Ascending aorta (tissue), 2 donors: Measurements from ENCODE around the gene GABPA. TPM values are rescaled to one million over a fixed set of nuclear protein-coding genes. Genes with fewer than 3 reads are reported as not detected.
"Not testable (repeated sequence)": the region's sequence is repeated elsewhere in the genome, so short reads cannot be mapped to it uniquely, and the experiment has no call there.

Experiments used
- DNase-seq, 2 donors: peaks; one replicate each; pipeline ENCODE4 v3.0.0-alpha.2; 2019; ENCODE audit warnings: low spot score in 2 of 2
- H3K27ac ChIP-seq, 2 donors: fragments of 200-600 bp; sonication (generic); one replicate each; pipeline ENCODE4 v1.5.1; 2016 to 2017; ENCODE audit warnings: mild to moderate bottlenecking in 1 of 2
- H3K27me3 ChIP-seq: fragments of 200-600 bp; sonication (generic); one replicate; pipeline ENCODE4 v1.5.1; 2017
- H3K36me3 ChIP-seq, 2 donors: fragments of 200-600 bp; sonication (generic); one replicate each; pipeline ENCODE4 v1.5.1; 2016
- H3K4me1 ChIP-seq, 2 donors: fragments of 200-600 bp; sonication (generic); one replicate each; pipeline ENCODE4 v1.5.1; 2016 to 2017; ENCODE audit warnings: mild to moderate bottlenecking in 1 of 2
- H3K4me3 ChIP-seq, 2 donors: fragments of 200-600 bp; sonication (generic); one replicate each; pipeline ENCODE4 v1.5.1; 2016 to 2017; ENCODE audit warnings: mild to moderate bottlenecking in 1 of 2
- H3K9me3 ChIP-seq, 2 donors: fragments of 200-600 bp; sonication (generic); one replicate each; pipeline ENCODE4 v1.5.1; 2016
- intact Hi-C: fragments of 100-400 bp; cut with DNase I; formaldehyde crosslinking; loops from one replicate; pipeline ENCODE4 v1.15.1; 2023
- total RNA-seq: library from RNA; depleted of rRNA; stranded (reverse); fragments of >200 nt; gene quantifications from one replicate; pipeline ENCODE4 v1.1.0, GENCODE V29; 2016
- TF ChIP-seq, protein P1 (sequence below), 3 experiments: fragments of 200-600 bp in 2 of 3; fragments of 450-650 bp in 1 of 3; sonication (generic) in 2 of 3; IDR thresholded peaks; one replicate each; pipeline ENCODE4 v1.5.1; 2016 to 2019; ENCODE audit warnings: antibody characterized with exemption in 3 of 3, mild to moderate bottlenecking in 1 of 3, moderate library complexity in 1 of 3

The GABPA gene
- total RNA-seq, 1 donor from 2014 or later = 8.9 TPM

DNA sequence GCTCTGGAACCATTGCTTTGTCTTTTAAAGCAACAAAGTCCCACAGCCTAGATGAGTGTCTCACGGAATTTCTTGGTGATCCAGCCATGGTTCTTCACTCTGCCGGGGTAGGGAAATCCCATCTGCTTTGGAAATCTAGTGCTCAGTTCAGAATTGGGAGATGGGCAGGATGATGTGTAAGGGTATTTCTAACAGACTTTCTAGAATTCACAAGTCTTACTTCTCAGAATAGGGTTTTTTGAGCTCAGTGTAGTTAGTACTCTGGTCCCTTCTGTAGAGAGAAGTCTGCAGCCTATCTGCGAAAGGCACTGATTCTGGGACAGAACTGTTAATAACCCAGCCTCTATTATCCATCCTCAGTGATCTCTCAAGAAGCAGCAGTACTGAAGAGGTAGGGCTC lies 25.3 kb downstream of the GABPA start:
- Histone ChIP-seq H3K9me3 (no peaks in the 10 kb centered on the region), H3K36me3 (peaks cover 26 to 57% of the 10 kb centered on the region in 2 donors), H3K4me1 (peaks cover 0 to 3% of the 10 kb centered on the region in 2 donors), H3K27ac (no peak overlapping the region), H3K27me3 (no peaks in the 10 kb centered on the region), H3K4me3 (no peak overlapping the region)
- DNase-seq = no peak
- intact Hi-C loops = no loop called here
- TF ChIP-seq, protein P1, sequence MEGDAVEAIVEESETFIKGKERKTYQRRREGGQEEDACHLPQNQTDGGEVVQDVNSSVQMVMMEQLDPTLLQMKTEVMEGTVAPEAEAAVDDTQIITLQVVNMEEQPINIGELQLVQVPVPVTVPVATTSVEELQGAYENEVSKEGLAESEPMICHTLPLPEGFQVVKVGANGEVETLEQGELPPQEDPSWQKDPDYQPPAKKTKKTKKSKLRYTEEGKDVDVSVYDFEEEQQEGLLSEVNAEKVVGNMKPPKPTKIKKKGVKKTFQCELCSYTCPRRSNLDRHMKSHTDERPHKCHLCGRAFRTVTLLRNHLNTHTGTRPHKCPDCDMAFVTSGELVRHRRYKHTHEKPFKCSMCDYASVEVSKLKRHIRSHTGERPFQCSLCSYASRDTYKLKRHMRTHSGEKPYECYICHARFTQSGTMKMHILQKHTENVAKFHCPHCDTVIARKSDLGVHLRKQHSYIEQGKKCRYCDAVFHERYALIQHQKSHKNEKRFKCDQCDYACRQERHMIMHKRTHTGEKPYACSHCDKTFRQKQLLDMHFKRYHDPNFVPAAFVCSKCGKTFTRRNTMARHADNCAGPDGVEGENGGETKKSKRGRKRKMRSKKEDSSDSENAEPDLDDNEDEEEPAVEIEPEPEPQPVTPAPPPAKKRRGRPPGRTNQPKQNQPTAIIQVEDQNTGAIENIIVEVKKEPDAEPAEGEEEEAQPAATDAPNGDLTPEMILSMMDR (IDR thresholded peaks at IDR 0.05) = no peak

DNA sequence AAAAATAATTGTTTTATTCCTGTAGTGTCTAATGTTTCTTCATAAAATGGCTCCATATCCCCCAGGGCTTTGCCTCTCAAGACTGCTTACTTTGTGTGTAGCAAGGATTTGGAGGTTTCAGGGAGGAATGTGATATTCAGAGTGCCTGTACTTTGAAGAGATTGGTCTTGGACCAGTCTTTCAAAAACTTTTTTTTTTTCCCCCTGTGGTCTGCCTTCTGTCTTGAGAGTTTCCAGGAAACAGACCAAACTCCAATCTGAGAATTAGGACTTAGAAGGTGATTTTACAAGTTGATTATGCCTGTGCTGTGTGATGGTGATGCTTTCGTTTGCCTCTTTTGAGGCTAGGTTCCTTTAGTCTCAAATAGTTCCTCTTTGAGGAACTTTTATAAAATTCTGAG lies 25.9 kb downstream of the GABPA start:
- peaks cover 26 to 61% of the 10 kb centered on the region in 2 donors for H3K36me3 ChIP-seq

DNA sequence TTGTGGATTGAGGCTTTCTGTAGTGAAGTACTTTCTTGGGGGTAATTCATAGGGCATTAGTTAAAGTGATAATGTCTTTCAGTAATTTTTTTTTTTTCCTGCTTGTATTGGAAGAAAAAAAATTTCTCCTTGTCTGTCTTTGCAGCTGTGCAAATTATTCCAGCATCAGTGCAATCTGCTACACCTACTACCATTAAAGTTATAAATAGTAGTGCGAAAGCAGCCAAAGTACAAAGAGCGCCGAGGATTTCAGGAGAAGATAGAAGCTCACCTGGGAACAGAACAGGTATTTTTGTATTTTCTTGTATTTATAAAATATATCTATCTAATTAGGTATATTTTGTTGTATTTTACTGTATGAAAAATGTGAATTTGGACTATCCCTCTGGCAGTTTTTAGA lies 29.3 kb downstream of the GABPA start:
- intact Hi-C loops = no loop called here
- no peak overlapping the region for H3K4me3 ChIP-seq
- no peak overlapping the region for H3K27ac ChIP-seq
- no peaks in the 10 kb centered on the region for H3K4me1 ChIP-seq
- TF ChIP-seq, protein P1 (IDR thresholded peaks at IDR 0.05) = no peak
- H3K36me3 ChIP-seq = peaks cover 25 to 62% of the 10 kb centered on the region in 2 donors
- H3K9me3 ChIP-seq = no peaks in the 10 kb centered on the region
- no peak for DNase-seq
- no peaks in the 10 kb centered on the region for H3K27me3 ChIP-seq

More for the DNA sequence above, 25.9 kb downstream of the GABPA start:
- TF ChIP-seq, protein P1 (IDR thresholded peaks at IDR 0.05) = no peak
- DNase-seq = no peak
- H3K27me3 ChIP-seq = no peaks in the 10 kb centered on the region
- peaks cover 0 to 3% of the 10 kb centered on the region in 2 donors for H3K4me1 ChIP-seq
- intact Hi-C loops = no loop called here
- no peak overlapping the region for H3K4me3 ChIP-seq
- H3K27ac ChIP-seq = no peak overlapping the region
- no peaks in the 10 kb centered on the region for H3K9me3 ChIP-seq

DNA sequence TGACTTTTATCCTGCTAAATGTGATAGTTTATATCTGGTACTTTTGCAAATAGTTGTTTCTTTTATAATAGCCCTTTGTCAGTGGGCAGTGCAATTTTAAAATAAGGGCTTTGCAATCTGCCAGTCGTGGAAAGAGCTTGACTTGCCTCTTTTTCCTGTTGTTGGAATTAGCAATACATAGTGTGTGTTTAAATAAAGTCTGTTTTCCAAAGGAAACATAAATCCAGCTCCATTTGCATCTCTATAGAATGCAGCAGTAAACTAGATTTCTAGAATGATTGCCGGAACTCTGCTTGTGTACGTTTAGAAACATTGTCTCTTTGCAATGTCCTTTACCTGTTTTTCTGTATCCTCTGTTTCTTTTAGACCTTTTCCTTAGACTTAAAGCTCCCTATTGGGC lies 33.1 kb downstream of the GABPA start:
- DNase-seq = no peak
- no peak overlapping the region for H3K4me3 ChIP-seq
- H3K9me3 ChIP-seq = no peaks in the 10 kb centered on the region
- TF ChIP-seq, protein P1 (IDR thresholded peaks at IDR 0.05) = no peak
- H3K27me3 ChIP-seq = no peaks in the 10 kb centered on the region
- no peaks in the 10 kb centered on the region for H3K4me1 ChIP-seq
- intact Hi-C loops = no loop called here
- no peak overlapping the region for H3K27ac ChIP-seq
- H3K36me3 ChIP-seq = peaks cover 8 to 34% of the 10 kb centered on the region in 2 donors

DNA sequence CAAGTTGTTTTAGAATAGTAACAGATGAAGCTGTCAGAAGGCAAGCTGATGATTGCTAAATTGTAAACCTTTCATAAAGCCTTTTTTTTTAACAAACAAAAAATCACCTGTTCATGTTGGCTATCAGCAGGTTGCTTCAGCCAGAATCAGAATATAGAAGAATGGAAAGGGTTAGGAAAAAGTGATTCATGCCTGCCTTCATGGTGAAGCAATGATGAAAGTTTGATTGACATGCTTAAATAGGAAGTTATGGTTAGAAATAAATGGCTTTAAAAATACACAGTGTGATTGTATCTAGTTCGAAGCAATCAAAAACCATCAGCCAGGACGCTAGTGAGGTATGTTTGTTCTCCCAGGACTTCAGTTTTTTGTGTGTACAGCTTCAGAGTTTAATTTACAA lies 37.9 kb downstream of the GABPA start:
- no peaks in the 10 kb centered on the region for H3K27me3 ChIP-seq
- intact Hi-C loops = no loop called here
- H3K4me1 ChIP-seq = no peaks in the 10 kb centered on the region
- TF ChIP-seq, protein P1 (IDR thresholded peaks at IDR 0.05) = no peak
- H3K27ac ChIP-seq = no peak overlapping the region
- H3K36me3 ChIP-seq = no peaks in the 10 kb centered on the region
- H3K9me3 ChIP-seq = no peaks in the 10 kb centered on the region
- no peak overlapping the region for H3K4me3 ChIP-seq
- DNase-seq = no peak

DNA sequence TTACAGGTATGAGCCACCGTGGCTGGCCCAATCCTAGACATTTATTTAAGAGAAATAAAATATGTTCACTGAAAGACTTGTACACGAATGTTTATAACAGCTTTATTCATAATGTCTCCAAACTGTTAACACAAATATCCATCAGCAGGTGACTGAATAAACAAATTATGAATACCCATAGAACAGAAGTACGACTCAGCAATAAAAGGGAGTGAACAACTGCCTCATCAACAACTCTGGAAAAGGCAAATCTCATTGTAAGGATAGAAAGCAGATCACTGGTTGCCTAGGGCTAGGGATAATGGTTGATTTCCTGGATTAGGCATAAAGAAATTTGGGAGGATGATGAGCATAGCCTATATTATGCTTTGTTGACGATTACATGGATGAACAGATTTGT lies 41.7 kb downstream of the GABPA start:
- Histone ChIP-seq H3K9me3 (no peaks in the 10 kb centered on the region), H3K4me1 (no peaks in the 10 kb centered on the region), H3K27ac (no peak overlapping the region), H3K4me3 (no peak overlapping the region), H3K36me3 (no peaks in the 10 kb centered on the region), H3K27me3 (no peaks in the 10 kb centered on the region)
- TF ChIP-seq, protein P1 (IDR thresholded peaks at IDR 0.05) = no peak
- intact Hi-C loops = no loop called here
- DNase-seq = no peak

DNA sequence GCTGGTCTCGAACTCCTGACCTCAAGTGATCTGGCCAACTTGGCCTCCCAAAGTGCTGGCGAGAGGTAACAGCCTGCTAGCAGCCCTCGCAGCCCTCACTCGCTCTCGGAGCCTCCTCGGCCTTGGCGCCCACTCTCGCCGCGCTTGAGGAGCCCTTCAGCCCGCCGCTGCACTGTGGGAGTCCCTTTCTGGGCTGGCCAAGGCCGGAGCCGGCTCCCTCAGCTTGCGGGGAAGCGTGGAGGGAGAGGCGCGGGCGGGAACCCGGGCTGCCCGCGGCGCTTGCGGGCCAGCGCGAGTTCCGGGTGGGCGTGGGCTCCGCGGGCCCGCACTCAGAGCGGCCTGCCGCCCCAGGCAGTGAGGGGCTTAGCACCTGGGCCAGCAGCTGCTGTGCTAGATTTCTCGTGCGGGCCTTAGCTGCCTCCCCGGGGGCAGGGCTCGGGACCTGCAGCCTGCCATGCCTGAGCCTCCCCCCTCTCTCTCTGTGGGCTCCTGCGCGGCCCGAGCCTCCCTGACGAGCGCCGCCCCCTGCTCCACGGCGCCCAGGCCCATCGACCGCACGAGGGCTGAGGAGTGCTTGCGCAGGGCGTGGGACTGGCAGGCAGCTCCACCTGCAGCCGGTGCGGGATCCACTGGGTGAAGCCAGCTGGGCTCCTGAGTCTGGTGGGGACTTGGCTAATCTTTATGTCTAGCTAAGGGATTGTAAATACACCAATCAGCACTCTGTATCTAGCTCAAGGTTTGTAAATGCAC lies 43.5 kb downstream of the GABPA start:
- H3K4me3 ChIP-seq, H3K36me3 ChIP-seq, H3K4me1 ChIP-seq, intact Hi-C loops, H3K9me3 ChIP-seq, H3K27me3 ChIP-seq, H3K27ac ChIP-seq, DNase-seq: not testable (repeated sequence)
